Chondrocyte (in vitro differentiated cells): ENCODE results near the gene PAX2. TPM values are rescaled to one million over a fixed set of nuclear protein-coding genes. Genes with fewer than 3 reads are reported as not detected.

Experiments
- DNase-seq: peaks from one replicate; pipeline ENCODE4 v3.0.0; 2021; ENCODE audit warnings: mixed read lengths, low spot score
- H3K27ac Mint-ChIP-seq: one replicate; pipeline ENCODE4 v1.8.0; 2021; ENCODE audit warnings: mild to moderate bottlenecking, moderate library complexity, mixed read lengths; ENCODE audit not compliant: unreplicated experiment
- H3K27me3 Mint-ChIP-seq: 2 replicates; pipeline ENCODE4 v1.8.0; 2021; ENCODE audit warnings: low read depth, mixed read lengths
- H3K36me3 Mint-ChIP-seq: 2 replicates; pipeline ENCODE4 v1.8.0; 2021; ENCODE audit warnings: low read depth, mixed read lengths
- H3K4me1 Mint-ChIP-seq: 2 replicates; pipeline ENCODE4 v1.8.0; 2021; ENCODE audit warnings: low read depth, mild to moderate bottlenecking, mixed read lengths
- H3K4me3 Mint-ChIP-seq: one replicate; pipeline ENCODE4 v1.8.0; 2021; ENCODE audit warnings: mild to moderate bottlenecking, moderate library complexity, mixed read lengths; ENCODE audit not compliant: unreplicated experiment
- H3K9me3 Mint-ChIP-seq: 2 replicates; pipeline ENCODE4 v1.8.0; 2021; ENCODE audit warnings: low read depth, mixed read lengths
- total RNA-seq: library from RNA; stranded (reverse); gene quantifications from 3 replicates; pipeline ENCODE4 v1.2.1, GENCODE V29; 2021
- TF ChIP-seq, protein P1 (sequence below): fragments of 200-600 bp; sonication (generic); IDR thresholded peaks from 2 replicates; pipeline ENCODE4 v1.5.0; 2021; ENCODE audit warnings: antibody characterized with exemption, mild to moderate bottlenecking, moderate library complexity

The PAX2 gene
- total RNA-seq, 1 donor from 2014 or later = 0.62 TPM

GRCh38 chr10:100859484-100859763, 114.0 kb downstream of the PAX2 start:
- peaks cover 72% of the 10 kb centered on the region for H3K27me3 Mint-ChIP-seq
- TF ChIP-seq, protein P1, sequence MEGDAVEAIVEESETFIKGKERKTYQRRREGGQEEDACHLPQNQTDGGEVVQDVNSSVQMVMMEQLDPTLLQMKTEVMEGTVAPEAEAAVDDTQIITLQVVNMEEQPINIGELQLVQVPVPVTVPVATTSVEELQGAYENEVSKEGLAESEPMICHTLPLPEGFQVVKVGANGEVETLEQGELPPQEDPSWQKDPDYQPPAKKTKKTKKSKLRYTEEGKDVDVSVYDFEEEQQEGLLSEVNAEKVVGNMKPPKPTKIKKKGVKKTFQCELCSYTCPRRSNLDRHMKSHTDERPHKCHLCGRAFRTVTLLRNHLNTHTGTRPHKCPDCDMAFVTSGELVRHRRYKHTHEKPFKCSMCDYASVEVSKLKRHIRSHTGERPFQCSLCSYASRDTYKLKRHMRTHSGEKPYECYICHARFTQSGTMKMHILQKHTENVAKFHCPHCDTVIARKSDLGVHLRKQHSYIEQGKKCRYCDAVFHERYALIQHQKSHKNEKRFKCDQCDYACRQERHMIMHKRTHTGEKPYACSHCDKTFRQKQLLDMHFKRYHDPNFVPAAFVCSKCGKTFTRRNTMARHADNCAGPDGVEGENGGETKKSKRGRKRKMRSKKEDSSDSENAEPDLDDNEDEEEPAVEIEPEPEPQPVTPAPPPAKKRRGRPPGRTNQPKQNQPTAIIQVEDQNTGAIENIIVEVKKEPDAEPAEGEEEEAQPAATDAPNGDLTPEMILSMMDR = no peak
- peaks cover 1% of the 10 kb centered on the region for H3K36me3 Mint-ChIP-seq
- peaks cover 10% of the 10 kb centered on the region for H3K9me3 Mint-ChIP-seq
- H3K27ac Mint-ChIP-seq = no peak overlapping the region
- DNase-seq = no peak
- no peaks in the 10 kb centered on the region for H3K4me1 Mint-ChIP-seq
- no peak overlapping the region for H3K4me3 Mint-ChIP-seq

DNA sequence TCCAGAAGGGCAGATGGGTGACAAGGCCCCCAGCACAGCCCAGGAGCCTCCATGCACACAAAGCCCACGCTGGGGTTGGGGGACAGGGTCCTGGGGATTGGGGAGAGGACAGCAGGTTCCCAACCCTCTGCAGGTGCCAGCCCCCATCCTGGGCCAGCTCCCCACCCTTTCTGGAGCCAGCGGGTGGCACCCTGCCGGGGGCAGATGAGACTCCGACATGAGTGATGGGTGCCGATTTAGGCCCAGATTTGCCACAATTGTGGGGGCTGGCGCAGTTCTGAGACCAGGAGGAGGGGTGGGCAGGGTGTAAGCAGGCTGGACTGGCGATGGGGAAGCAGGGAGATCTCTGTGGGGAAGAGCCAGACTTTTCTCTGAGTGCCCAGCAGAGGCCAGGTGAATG, 118.1 kb downstream of the PAX2 start:
- Mint-ChIP-seq H3K36me3 (no peaks in the 10 kb centered on the region), H3K27me3 (peaks cover 69% of the 10 kb centered on the region), H3K4me1 (no peaks in the 10 kb centered on the region), H3K4me3 (no peak overlapping the region), H3K9me3 (no peaks in the 10 kb centered on the region), H3K27ac (no peak overlapping the region)
- no peak for DNase-seq
- TF ChIP-seq, protein P1 = no peak

DNA sequence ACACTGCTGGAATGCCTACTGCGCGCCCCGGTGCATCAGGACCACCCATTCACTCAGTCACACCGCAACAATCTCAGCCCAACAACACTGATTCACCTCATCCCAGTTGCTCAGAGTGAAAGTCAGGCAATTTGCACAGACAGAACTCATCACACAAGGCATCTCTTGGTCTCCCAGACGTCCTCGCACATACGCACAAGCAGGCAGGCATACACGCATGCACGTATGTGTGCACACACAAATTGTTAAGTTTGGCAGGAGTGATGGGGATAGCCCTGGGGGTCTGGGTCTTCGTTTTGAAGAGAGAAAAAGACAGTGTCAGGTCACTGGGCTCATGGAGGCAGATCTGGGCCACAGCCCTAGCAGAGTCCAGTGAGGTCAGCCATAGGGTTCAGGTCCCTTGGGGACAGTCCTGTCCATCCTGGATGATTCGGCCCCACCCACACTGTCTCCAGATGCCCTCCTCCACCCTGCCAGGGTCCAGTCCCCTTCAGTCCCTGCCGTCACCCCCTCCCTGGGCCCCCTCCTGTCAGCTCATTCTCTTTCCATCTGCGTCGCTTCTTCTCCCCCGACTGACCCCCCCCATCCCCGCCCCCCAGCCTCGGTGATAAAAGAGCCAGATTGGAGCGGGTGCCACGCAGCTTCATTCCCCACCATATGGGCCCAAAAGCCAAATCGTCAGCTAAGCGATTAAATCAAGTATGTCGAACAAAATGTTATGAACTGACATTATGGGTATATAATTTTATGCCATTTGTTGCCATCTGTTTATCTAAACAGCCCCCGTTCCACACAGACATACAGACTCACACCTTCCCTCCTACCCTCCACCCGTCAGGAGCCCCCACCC, 118.9 kb downstream of the PAX2 start:
- Mint-ChIP-seq H3K27ac (no peak overlapping the region), H3K27me3 (peaks cover 64% of the 10 kb centered on the region), H3K36me3 (no peaks in the 10 kb centered on the region), H3K4me1 (no peaks in the 10 kb centered on the region), H3K9me3 (no peaks in the 10 kb centered on the region), H3K4me3 (no peak overlapping the region)
- TF ChIP-seq, protein P1 = no peak
- DNase-seq = no peak

- no peak for DNase-seq
- no peak overlapping the region for H3K4me3 Mint-ChIP-seq
- H3K27ac Mint-ChIP-seq = no peak overlapping the region
- H3K4me1 Mint-ChIP-seq = no peaks in the 10 kb centered on the region
- TF ChIP-seq, protein P1 = no peak
- H3K36me3 Mint-ChIP-seq = no peaks in the 10 kb centered on the region
- H3K9me3 Mint-ChIP-seq = no peaks in the 10 kb centered on the region
- peaks cover 59% of the 10 kb centered on the region for H3K27me3 Mint-ChIP-seq
Observed at GRCh38 chr10:100864978-100865377, 119.6 kb downstream of the PAX2 start.

- Mint-ChIP-seq H3K27me3 (peaks cover 51% of the 10 kb centered on the region), H3K36me3 (no peaks in the 10 kb centered on the region), H3K9me3 (no peaks in the 10 kb centered on the region), H3K27ac (no peak overlapping the region), H3K4me3 (no peak overlapping the region), H3K4me1 (no peaks in the 10 kb centered on the region)
- no peak for DNase-seq
- TF ChIP-seq, protein P1 = no peak
Observed at GRCh38 chr10:100866010-100866409, 120.6 kb downstream of the PAX2 start.
